Neural cell (in vitro differentiated cells): Measurements from ENCODE around the gene FAM124B. TPM values are rescaled to one million over a fixed set of nuclear protein-coding genes. Genes with fewer than 3 reads are reported as not detected.

Source experiments
- H2AFZ ChIP-seq: fragments of 200-600, 300-800 bp; sonication (generic), shearing (Covaris generic); 2 replicates; pipeline ENCODE4 v1.6.0; 2014; ENCODE audit warnings: low read depth, mild to moderate bottlenecking, antibody characterized with exemption, low read length, moderate library complexity
- H3F3A ChIP-seq: fragments of 200-600 bp; shearing (Covaris generic); 2 replicates; pipeline ENCODE4 v1.6.1; 2016; ENCODE audit warnings: mild to moderate bottlenecking, moderate library complexity, mixed read lengths, antibody characterized with exemption, low read length; ENCODE audit not compliant: insufficient read depth, poor library complexity, severe bottlenecking
- H3K27ac ChIP-seq: fragments of 200-600, 300-800 bp; sonication (generic), shearing (Covaris generic); 2 replicates; pipeline ENCODE4 v1.5.1; 2014; ENCODE audit warnings: mild to moderate bottlenecking, low read length, moderate library complexity
- H3K27me3 ChIP-seq: fragments of 300-800, 200-600 bp; sonication (generic), shearing (Covaris generic); 2 replicates; pipeline ENCODE4 v1.6.0; 2014; ENCODE audit warnings: mild to moderate bottlenecking, low read depth, low read length, moderate library complexity; ENCODE audit not compliant: insufficient read depth
- H3K36me3 ChIP-seq: fragments of 300-800, 200-600 bp; sonication (generic), shearing (Covaris generic); 2 replicates; pipeline ENCODE4 v1.5.1; 2014; ENCODE audit warnings: mild to moderate bottlenecking, antibody characterized with exemption, low read length, moderate library complexity; ENCODE audit not compliant: insufficient read depth
- H3K4me2 ChIP-seq: fragments of 300-800, 200-600 bp; sonication (generic), shearing (Covaris generic); 2 replicates; pipeline ENCODE4 v1.6.0; 2014; ENCODE audit warnings: mild to moderate bottlenecking, low read length
- H3K4me3 ChIP-seq: fragments of 300-800, 200-600 bp; sonication (generic), shearing (Covaris generic); 2 replicates; pipeline ENCODE4 v1.5.1; 2014; ENCODE audit warnings: mild to moderate bottlenecking, low read length, moderate library complexity
- H3K79me2 ChIP-seq: fragments of 200-600 bp; shearing (Covaris generic); replicated peaks from 2 replicates; pipeline ENCODE4 v1.6.0; 2014; ENCODE audit warnings: mild to moderate bottlenecking, low read length, moderate library complexity; ENCODE audit not compliant: insufficient read depth
- H3K9ac ChIP-seq: fragments of 300-800, 200-600 bp; sonication (generic), shearing (Covaris generic); 2 replicates; pipeline ENCODE4 v1.6.1; 2016; ENCODE audit warnings: mild to moderate bottlenecking, low read length, mixed read lengths
- H3K9me2 ChIP-seq: fragments of 200-600 bp; shearing (Covaris generic); 2 replicates; pipeline ENCODE4 v1.6.1; 2016; ENCODE audit warnings: mild to moderate bottlenecking, low read length, mixed read lengths; ENCODE audit not compliant: insufficient read depth
- H3K9me3 ChIP-seq: fragments of 200-600, 300-800 bp; sonication (generic), shearing (Covaris generic); 2 replicates; pipeline ENCODE4 v1.6.1; 2016; ENCODE audit warnings: mild to moderate bottlenecking, mixed run types, low read length, moderate library complexity, mixed read lengths
- H4K20me1 ChIP-seq: fragments of 200-600 bp; shearing (Covaris generic); 2 replicates; pipeline ENCODE4 v1.6.1; 2016; ENCODE audit warnings: mild to moderate bottlenecking, mixed run types; ENCODE audit not compliant: insufficient read depth
- CTCF ChIP-seq: fragments of 450-650 bp; IDR thresholded peaks from 2 replicates; pipeline ENCODE4 v1.5.1; 2014; ENCODE audit warnings: antibody characterized with exemption, mild to moderate bottlenecking, moderate library complexity; ENCODE audit not compliant: poor library complexity, severe bottlenecking
- EP300 ChIP-seq: fragments of 450-650 bp; conservative IDR thresholded peaks from 2 replicates; pipeline ENCODE4 v1.6.1; 2014; ENCODE audit warnings: antibody characterized with exemption, mild to moderate bottlenecking, moderate library complexity; ENCODE audit not compliant: poor library complexity, severe bottlenecking
- EZH2 ChIP-seq: fragments of 200-600, 300-800 bp; shearing (Covaris generic), sonication (generic); IDR thresholded peaks from 2 replicates; pipeline ENCODE4 v1.6.1; 2014; ENCODE audit warnings: antibody characterized with exemption, low read length, borderline replicate concordance, mild to moderate bottlenecking; ENCODE audit not compliant: insufficient read depth, poor library complexity, severe bottlenecking
- MXI1 ChIP-seq: fragments of 450-650 bp; conservative IDR thresholded peaks from 2 replicates; pipeline ENCODE4 v1.6.1; 2014; ENCODE audit warnings: antibody characterized with exemption, mild to moderate bottlenecking; ENCODE audit not compliant: poor library complexity, severe bottlenecking
- POLR2AphosphoS5 ChIP-seq: IDR thresholded peaks from 2 replicates; pipeline ENCODE4 v1.6.1; 2012
- RAD21 ChIP-seq: fragments of 450-650 bp; conservative IDR thresholded peaks from 2 replicates; pipeline ENCODE4 v1.6.1; 2014; ENCODE audit warnings: antibody characterized with exemption, mild to moderate bottlenecking, moderate library complexity
- REST ChIP-seq: IDR thresholded peaks from 2 replicates; pipeline ENCODE4 v1.6.1; 2012; ENCODE audit warnings: borderline replicate concordance
- SMC3 ChIP-seq: fragments of 450-650 bp; conservative IDR thresholded peaks from 2 replicates; pipeline ENCODE4 v1.6.1; 2014; ENCODE audit warnings: antibody characterized with exemption, mild to moderate bottlenecking, moderate library complexity; ENCODE audit not compliant: poor library complexity
- TAF1 ChIP-seq: IDR thresholded peaks from 2 replicates; pipeline ENCODE4 v1.6.1; 2012; ENCODE audit warnings: low read depth
- polyA plus RNA-seq: library from polyadenylated mRNA; depleted of rRNA; stranded (reverse); fragments of >200 nt; gene quantifications from 2 replicates; pipeline ENCODE4 v1.2.3, GENCODE V29; 2014

The FAM124B gene
- polyA plus RNA-seq, 1 donor from 2014 or later: not detected

GRCh38 chr2:224359569-224359968, 42.3 kb downstream of the FAM124B start:
- H3K79me2 ChIP-seq: no peaks in the 10 kb centered on the region
- no peaks in the 10 kb centered on the region for H3K9me2 ChIP-seq
- no peaks in the 10 kb centered on the region for H3K27me3 ChIP-seq
- H3K4me2 ChIP-seq: no peak overlapping the region
- TF ChIP-seq MXI1 (no peak), TAF1 (no peak), RAD21 (no peak), EZH2 (no peak), SMC3 (no peak), CTCF (no peak), EP300 (no peak), POLR2AphosphoS5 (no peak), REST (no peak)
- no peak overlapping the region for H2AFZ ChIP-seq
- no peak overlapping the region for H3K27ac ChIP-seq
- no peak overlapping the region for H3K4me3 ChIP-seq
- no peak overlapping the region for H3K9ac ChIP-seq
- H3K9me3 ChIP-seq: no peaks in the 10 kb centered on the region
- H4K20me1 ChIP-seq: no peaks in the 10 kb centered on the region
- H3K36me3 ChIP-seq: no peaks in the 10 kb centered on the region
- no peaks in the 10 kb centered on the region for H3F3A ChIP-seq

GRCh38 chr2:224357098-224357901, 44.6 kb downstream of the FAM124B start:
- TF ChIP-seq CTCF (peak; percentile 92), RAD21 (peak; percentile 94), POLR2AphosphoS5 (no peak), SMC3 (peak; percentile 97)
- Histone ChIP-seq H3K36me3 (no peaks in the 10 kb centered on the region), H2AFZ (no peak overlapping the region), H3K9me2 (no peaks in the 10 kb centered on the region), H3K4me3 (no peak overlapping the region), H3K9ac (no peak overlapping the region), H3K27me3 (no peaks in the 10 kb centered on the region), H3K9me3 (no peaks in the 10 kb centered on the region), H3F3A (no peaks in the 10 kb centered on the region), H3K4me2 (no peak overlapping the region), H4K20me1 (no peaks in the 10 kb centered on the region), H3K27ac (no peak overlapping the region), H3K79me2 (no peaks in the 10 kb centered on the region)
